PC-3 (cell line): ENCODE results near the gene MAP2K3. TPM values are rescaled to one million over a fixed set of nuclear protein-coding genes. Genes with fewer than 3 reads are reported as not detected.

Experiments used
- ATAC-seq: fragments of 200-7000 bp; cut with Tn5 transposase; 2 replicates; pipeline ENCODE4 v1.9.1; 2020; ENCODE audit warnings: mild to moderate bottlenecking, moderate library complexity
- BruUV-seq: library from RNA; stranded (reverse); fragments of 400-500 nt; replicated peaks from 2 replicates; lab custom pipeline; 2021; lab: Mats Ljungman, UMichigan
- CTCF ChIA-PET: fragments of 300-600 bp; sonication (Branson Sonifier 250); formaldehyde crosslinking; loops from one replicate; lab custom pipeline; 2022; ENCODE audit warnings: antibody characterized with exemption; lab: Charles Lee
- POLR2A ChIA-PET: fragments of 300-600 bp; sonication (Branson Sonifier 250); formaldehyde crosslinking; loops from one replicate; lab custom pipeline; 2022; ENCODE audit warnings: antibody characterized with exemption; ENCODE audit not compliant: unreplicated experiment; lab: Charles Lee
- DNase-seq: peaks from one replicate; pipeline ENCODE4 v3.0.0-alpha.2; 2015
- H2AFZ ChIP-seq: fragments of 300-600 bp; sonication (generic); 2 replicates; pipeline ENCODE4 v1.6.0; 2016; ENCODE audit warnings: antibody characterized with exemption, low read length
- H3F3A ChIP-seq: fragments of 300-600 bp; sonication (generic); one replicate; pipeline ENCODE4 v1.6.0; 2017; ENCODE audit warnings: antibody characterized with exemption, low read length, control low read depth, mild to moderate bottlenecking; ENCODE audit not compliant: unreplicated experiment
- H3K27ac ChIP-seq: fragments of 300-600 bp; sonication (generic); 2 replicates; pipeline ENCODE4 v1.5.1; 2016; ENCODE audit warnings: mild to moderate bottlenecking, low read length
- H3K27me3 ChIP-seq: fragments of 300-600 bp; sonication (generic); 2 replicates; pipeline ENCODE4 v1.6.1; 2016; ENCODE audit warnings: low read length, mixed read lengths
- H3K36me3 ChIP-seq: fragments of 300-600 bp; sonication (generic); 2 replicates; pipeline ENCODE4 v1.6.1; 2016; ENCODE audit warnings: low read depth, mixed run types, low read length, mixed read lengths
- H3K4me1 ChIP-seq: fragments of 300-600 bp; sonication (generic); 2 replicates; pipeline ENCODE4 v1.5.1; 2016; ENCODE audit warnings: low read length; ENCODE audit not compliant: insufficient read depth
- H3K4me2 ChIP-seq: fragments of 300-600 bp; sonication (generic); 2 replicates; pipeline ENCODE4 v1.6.0; 2016; ENCODE audit warnings: low read length
- H3K4me3 ChIP-seq: fragments of 300-600 bp; sonication (generic); 2 replicates; pipeline ENCODE4 v1.5.1; 2016; ENCODE audit warnings: mild to moderate bottlenecking, low read length, mixed read lengths
- H3K79me2 ChIP-seq: fragments of 300-600 bp; sonication (generic); 2 replicates; pipeline ENCODE4 v1.6.1; 2017; ENCODE audit warnings: low read length, mixed read lengths
- H3K9ac ChIP-seq: fragments of 300-600 bp; sonication (generic); 2 replicates; pipeline ENCODE4 v1.6.0; 2016; ENCODE audit warnings: mild to moderate bottlenecking, low read length
- H3K9me2 ChIP-seq: fragments of 300-600 bp; sonication (generic); replicated peaks from 2 replicates; pipeline ENCODE4 v1.6.1; 2016; ENCODE audit warnings: mixed run types, low read length, mixed read lengths
- H3K9me3 ChIP-seq: fragments of 300-600 bp; sonication (generic); 2 replicates; pipeline ENCODE4 v1.6.1; 2016; ENCODE audit warnings: low read length, mixed read lengths
- H4K20me1 ChIP-seq: fragments of 300-600 bp; sonication (generic); 2 replicates; pipeline ENCODE4 v1.6.1; 2016; ENCODE audit warnings: low read length, mixed read lengths
- CTCF ChIP-seq: fragments of 300-600 bp; sonication (generic); conservative IDR thresholded peaks from 2 replicates; pipeline ENCODE4 v1.5.1; 2017; ENCODE audit warnings: antibody characterized with exemption, low read depth, mild to moderate bottlenecking, low read length
- EZH2 ChIP-seq: fragments of 300-600 bp; sonication (generic); IDR thresholded peaks from one replicate; pipeline ENCODE4 v1.6.1; 2017; ENCODE audit warnings: antibody characterized with exemption, mild to moderate bottlenecking, low read length; ENCODE audit not compliant: unreplicated experiment
- EZH2phosphoT487 ChIP-seq: fragments of 300-600 bp; sonication (generic); IDR thresholded peaks from 2 replicates; pipeline ENCODE4 v1.6.1; 2018; ENCODE audit warnings: mild to moderate bottlenecking, antibody characterized with exemption, low read length, borderline replicate concordance
- intact Hi-C: fragments of 100-400 bp; cut with micrococcal nuclease; formaldehyde crosslinking; loops from 2 replicates; pipeline ENCODE4 v1.9.0; 2023
- total RNA-seq: library from RNA; depleted of rRNA; stranded (reverse); fragments of >200 nt; gene quantifications from 2 replicates; pipeline ENCODE4 v1.2.3, GENCODE V29; 2014

The MAP2K3 gene
- total RNA-seq, 1 experiment from 2014 or later: 54.0 TPM

- H3K79me2 ChIP-seq: peaks cover 93% of the 10 kb centered on the region
- no peaks in the 10 kb centered on the region for H3K9me3 ChIP-seq
- peaks cover 20% of the 10 kb centered on the region for H3K4me1 ChIP-seq
- H4K20me1 ChIP-seq: peaks cover 95% of the 10 kb centered on the region
- TF ChIP-seq EZH2phosphoT487 (no peak), EZH2 (no peak), CTCF (no peak)
- no peak overlapping the region for H2AFZ ChIP-seq
- H3K4me3 ChIP-seq: no peak overlapping the region
- peaks cover 5% of the 10 kb centered on the region; the same call in 1 of the 2 replicates for H3K36me3 ChIP-seq
- no peak overlapping the region for H3K27ac ChIP-seq
- intact Hi-C loops: no loop called here
- ChIA-PET POLR2A (no interaction called here), CTCF (no interaction called here)
- no peak overlapping the region for H3K4me2 ChIP-seq
- BruUV-seq: no TSS peak
- no peak for DNase-seq
- no peaks in the 10 kb centered on the region for H3F3A ChIP-seq
- H3K27me3 ChIP-seq: peaks cover 5% of the 10 kb centered on the region; the same call in 1 of the 2 replicates
- no peak overlapping the region for H3K9ac ChIP-seq
- H3K9me2 ChIP-seq: no peaks in the 10 kb centered on the region
- ATAC-seq: no peak
Observed at GRCh38 chr17:21292867-21293830, 8.6 kb downstream of the MAP2K3 start.

- no TSS peak for BruUV-seq
- peaks cover 5% of the 10 kb centered on the region; the same call in 1 of the 2 replicates for H3K27me3 ChIP-seq
- no peak overlapping the region for H3K4me3 ChIP-seq
- no peak overlapping the region for H3K9ac ChIP-seq
- no peak for TF ChIP-seq EZH2phosphoT487
- TF ChIP-seq EZH2: no peak
- TF ChIP-seq CTCF: no peak
- H3K4me1 ChIP-seq: peaks cover 13% of the 10 kb centered on the region
- no peak overlapping the region for H2AFZ ChIP-seq
- H3K9me2 ChIP-seq: no peaks in the 10 kb centered on the region
- no peak overlapping the region for H3K27ac ChIP-seq
- H3K9me3 ChIP-seq: no peaks in the 10 kb centered on the region
- no peak overlapping the region for H3K4me2 ChIP-seq
- H4K20me1 ChIP-seq: peaks cover 95% of the 10 kb centered on the region
- intact Hi-C loops: no loop called here
- ChIA-PET POLR2A (no interaction called here), CTCF (no interaction called here)
- DNase-seq (no peak), ATAC-seq (no peak)
- peaks cover 87% of the 10 kb centered on the region for H3K79me2 ChIP-seq
- H3F3A ChIP-seq: no peaks in the 10 kb centered on the region
- H3K36me3 ChIP-seq: peaks cover 12% of the 10 kb centered on the region; the same call in 1 of the 2 replicates
Observed at GRCh38 chr17:21293831-21294210, 9.3 kb downstream of the MAP2K3 start.
